Activated CD4-positive, alpha-beta T cell treated with anti-CD3 and anti-CD28 coated beads for 48 hours (primary cell): Measurements from ENCODE around the gene CD79A.

Experiments
- DNase-seq: peaks from one replicate; pipeline ENCODE4 v3.0.0-alpha.2; 2020

CD79A gene

DNA sequence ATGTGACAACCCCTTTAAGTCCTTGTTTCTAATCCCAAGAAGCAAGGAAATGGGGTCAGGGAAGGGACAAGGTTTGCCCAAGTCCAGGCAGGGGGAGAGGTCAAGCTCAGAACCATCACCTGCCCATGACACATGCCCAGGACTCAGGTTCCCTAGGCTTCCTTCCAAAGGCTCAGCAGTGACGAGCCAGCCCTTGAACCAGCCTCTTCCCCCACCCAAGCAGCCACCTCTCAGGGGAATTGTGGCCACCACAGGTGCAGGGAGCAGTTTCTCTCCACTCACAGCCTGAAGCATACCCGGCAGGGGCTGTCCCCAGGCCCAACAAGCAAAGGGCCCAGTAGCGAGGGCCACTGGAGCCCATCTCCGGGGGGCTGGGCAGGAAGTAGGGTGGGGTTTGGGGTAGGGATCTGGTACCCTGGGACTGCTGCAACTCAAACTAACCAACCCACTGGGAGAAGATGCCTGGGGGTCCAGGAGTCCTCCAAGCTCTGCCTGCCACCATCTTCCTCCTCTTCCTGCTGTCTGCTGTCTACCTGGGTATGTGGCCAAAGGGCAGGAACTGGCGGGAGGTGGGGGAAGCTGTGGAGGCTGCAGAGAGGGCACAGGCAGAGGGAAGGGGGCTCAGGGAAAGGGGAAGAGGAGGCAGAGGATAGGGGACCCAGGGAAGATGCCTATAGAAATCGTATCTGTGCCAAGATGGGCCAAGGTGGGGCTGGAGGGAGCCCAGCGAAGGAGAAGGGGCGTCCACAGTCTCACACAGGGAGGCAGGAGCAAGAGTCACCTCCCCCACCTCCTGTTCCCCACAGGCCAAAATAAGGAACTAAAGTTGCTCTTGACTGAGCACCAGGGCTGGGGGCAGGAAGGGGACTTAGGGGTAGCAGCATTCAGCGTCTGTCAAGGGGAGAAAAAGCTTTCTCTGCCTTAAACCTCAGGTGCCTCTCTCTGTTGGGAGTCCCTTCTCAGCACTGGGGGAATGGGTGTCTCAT, at the start of gene CD79A:
TSS of gene CD79A (plus strand) at position 433 of the 986 bp plus-strand sequence. CDS start at position 459, 26 bp downstream.
- DNase-seq: no peak

DNA sequence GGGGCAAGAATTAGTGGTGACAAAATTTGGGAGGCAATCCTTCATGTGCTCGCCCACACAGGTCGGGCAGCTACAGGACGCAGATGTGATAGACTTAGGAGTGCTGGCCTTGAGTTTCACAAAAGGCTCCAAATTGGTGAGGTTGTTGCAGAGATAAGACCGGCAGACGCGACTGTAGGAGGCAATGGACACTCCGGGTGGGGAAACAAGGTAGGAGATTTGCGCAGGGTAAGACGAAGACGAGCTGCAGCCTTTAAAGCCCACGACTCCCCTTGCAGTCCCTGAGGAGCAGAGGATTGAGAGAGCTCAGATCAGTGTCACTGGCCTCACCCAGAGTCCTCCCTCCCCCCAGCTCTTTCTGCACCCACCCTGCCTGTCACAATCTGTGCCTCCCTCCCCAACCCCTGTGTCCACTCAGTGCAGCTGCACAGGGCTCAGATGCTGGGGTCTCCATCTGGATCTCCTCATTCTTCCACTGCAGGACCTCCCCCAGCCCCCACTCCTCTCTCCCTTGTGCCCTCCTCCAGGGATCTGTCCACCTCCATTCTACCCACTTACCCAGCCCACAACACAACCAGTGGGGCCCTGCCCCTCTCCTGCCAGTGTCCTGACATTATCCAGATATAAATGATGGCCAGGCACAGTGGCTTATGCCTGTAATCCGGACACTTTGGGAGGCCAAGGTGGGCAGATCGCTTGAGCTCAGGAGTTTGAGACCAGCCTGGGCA, 38.9 kb upstream of the CD79A start:
- no peak for DNase-seq

DNA sequence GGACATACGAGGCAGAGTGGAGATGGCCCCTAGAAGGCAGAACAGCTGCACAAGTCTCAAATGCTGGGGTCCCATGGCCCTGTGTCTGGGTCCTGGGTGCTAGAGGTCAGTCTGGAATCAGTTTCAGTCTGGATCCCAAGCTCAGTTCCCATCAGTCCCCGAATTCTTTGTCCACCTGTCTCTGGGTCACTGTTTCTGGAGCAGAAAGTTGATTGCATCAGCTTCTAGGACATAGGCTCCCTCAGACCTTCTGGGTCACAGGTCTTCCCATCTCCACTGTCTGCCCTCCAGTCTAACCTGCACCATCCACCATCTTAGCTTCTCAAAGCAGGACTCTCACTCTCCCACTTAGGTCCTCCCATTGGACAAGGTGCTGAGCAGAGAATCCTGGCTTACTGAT, 37.9 kb upstream of the CD79A start:
- no peak for DNase-seq

DNA sequence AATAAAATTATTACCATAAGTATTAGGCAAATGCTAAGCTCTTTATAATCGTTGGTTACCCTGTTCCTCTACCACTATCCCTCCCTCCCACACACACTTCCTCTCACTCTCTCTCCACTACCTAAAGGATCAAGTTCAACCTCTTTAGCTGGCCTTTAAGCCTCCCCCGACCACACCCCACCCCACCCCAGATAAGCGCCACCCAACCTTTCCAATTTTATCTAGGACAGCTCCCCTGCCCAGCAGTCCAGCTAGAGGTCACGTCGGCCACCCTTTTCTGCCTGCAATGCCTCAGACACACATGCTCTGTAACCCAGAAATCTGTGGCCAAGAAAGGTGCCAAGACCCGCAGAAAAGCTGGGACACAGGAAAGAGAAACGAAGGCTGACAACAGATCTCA, 33.7 kb upstream of the CD79A start:
- no peak for DNase-seq

DNA sequence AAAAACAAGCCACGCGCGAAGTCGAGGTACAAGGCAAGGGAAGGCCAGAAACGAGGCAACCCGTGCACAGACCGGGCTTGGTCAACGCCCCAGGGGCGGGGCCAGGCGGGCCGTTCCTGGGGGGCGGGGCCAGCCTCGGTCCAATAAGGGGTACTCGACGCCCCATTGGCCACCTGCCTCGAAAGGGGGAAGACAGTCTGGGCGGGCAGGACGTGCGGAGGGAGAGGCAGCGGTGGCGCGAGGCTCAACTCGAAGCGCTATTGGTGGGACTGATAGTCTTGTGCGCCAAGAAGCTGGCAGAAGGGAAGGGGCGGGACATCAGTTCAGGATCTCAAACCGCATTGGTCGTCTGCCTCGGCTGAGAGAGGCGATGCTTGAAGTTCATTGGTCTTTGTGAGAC, 32.5 kb upstream of the CD79A start, which contains the start of gene LYPD4:
TSS of gene LYPD4 (minus strand) at position 83 of the 400 bp plus-strand sequence. CDS start 5,398 bp downstream, outside the sequence.
- DNase-seq: peak; percentile 20

DNA sequence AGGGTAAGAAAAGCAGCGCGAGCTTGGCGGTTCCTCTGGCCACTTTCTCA, 32.3 kb upstream of the CD79A start, which contains the start of gene DMRTC2:
TSS of gene DMRTC2 (plus strand) at position 42 of the 50 bp plus-strand sequence. CDS start 2,387 bp downstream, outside the sequence.
- no peak for DNase-seq

DNA sequence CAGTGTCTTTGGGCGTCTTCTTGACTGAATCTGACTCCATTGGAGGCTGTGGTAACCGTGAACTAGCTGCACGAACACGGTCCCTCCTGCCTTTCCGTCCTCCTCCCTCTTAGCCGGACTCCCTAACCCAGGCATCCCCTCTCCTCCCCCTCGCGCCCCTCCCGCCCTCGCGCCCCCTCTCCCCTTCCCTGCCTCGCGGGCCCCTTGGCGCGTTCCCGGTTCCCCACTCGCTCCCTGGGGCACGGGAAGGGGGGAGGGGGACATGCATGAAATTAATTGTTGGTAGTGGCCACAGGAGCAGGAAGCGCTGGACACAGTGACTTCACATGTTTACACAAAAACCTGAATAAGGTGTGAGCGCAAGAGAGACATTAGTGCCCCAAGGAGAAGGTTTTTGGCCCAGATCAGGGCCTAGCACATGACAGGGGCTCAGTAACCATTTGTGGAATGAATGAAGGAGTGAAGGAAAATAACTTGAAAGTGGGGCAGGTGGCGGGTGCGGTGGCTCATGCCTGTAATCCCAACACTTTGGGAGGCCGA, 32.0 kb upstream of the CD79A start:
- DNase-seq: no peak

DNA sequence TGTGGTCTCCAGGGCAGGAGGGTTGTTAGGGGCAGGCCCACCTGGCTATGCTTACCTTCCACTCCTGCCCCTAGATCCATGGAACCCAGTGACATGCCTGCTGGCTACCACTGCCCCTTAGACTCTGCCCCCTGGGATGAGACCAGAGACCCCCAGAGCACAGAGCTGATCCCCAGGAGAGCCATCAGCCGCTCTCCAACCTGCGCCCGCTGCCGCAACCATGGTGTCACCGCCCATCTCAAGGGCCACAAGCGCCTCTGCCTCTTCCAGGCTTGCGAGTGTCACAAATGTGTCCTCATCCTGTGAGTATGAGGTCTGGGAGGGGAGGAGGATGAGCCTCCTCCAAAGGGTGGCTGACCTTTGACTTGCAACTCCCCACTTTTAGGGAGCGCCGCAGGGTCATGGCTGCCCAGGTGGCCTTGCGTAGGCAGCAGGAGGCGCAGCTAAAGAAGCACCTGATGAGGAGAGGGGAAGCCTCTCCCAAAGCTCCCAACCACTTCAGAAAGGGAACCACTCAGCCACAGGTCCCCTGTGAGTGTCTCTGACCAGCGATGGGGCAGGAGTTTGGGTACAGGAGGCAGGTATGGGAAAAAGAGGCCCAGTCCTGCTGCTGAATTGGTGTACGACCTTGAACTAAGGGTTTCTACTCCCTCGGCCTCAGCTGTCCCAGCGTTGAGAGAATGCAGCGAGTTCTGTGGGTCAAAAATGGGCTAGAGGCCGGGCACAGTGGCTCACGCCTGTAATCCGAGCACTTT, 29.6 kb upstream of the CD79A start:
- no peak for DNase-seq

DNA sequence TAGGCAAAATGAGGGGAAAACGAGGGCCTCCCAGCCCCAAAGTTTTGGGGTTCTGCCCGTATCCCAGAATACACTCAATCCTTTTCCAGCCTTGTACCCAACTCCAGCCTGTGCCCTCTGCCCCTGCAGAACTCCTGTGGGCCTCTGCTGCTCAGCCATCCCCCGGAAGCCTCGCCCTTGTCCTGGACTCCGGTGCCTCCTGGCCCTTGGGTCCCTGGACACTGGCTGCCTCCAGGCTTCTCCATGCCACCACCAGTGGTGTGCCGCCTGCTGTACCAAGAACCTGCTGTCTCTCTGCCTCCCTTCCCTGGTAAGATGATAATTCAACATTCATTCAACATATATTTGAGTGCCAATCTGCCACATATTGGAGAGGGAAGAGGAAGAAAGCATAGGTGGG, 28.4 kb upstream of the CD79A start:
- no peak for DNase-seq

DNA sequence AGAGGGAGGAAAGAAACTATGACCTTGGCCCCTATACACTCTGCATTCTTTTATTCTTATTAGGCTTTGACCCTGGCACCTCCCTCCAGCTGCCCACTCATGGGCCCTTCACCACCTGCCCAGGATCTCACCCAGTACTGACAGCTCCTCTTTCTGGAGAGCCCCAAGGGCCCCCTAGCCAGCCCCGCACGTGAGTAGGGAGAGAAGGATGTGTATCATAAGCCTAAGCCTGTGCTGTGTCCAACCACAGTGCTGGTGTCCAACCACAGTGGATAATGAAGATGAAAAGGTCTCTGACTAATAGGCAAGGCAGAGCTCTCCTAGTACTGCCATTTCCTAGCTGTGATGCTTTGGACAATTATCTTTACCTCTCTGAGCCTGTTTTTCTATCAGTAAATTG, 28.0 kb upstream of the CD79A start:
- no peak for DNase-seq

DNA sequence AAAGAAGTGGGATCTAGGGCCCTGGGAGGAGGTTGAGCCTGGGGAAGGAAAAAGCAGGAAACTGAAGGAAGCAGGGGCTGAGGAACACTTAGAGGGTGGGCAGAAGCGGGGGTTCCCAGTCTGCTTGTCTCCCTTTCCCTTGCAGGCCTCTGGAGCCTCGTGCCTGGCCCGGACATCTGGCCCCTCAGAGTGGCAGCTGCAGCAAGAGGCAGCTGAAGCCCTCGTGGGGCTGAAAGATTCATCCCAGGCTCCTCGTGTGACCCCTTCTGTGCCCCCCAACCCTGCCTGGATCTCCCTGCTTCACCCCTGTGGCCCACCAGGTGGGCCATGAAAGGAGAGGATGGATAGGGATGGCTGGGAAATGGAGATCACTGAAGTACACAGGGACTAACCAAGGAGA, 26.7 kb upstream of the CD79A start:
- no peak for DNase-seq

DNA sequence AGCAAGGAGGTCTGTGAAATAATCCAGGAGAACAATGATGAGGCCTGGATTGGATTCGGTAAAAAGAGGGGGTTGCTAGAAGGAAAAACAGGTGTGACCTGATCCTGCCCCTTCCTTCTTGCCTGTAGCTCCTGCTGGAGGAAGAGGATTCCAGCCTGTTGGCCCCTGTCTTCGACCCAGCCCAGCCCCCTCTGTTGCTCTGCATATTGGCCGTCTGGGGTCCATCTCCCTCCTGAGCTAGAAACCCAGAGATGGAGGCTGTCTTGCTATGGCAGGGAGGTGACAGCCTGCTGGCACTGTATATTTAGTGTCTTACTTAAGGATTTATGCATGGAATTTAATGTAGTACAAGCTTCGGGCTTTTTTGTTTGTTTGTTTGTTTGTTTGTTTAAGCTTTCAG, 25.6 kb upstream of the CD79A start:
- no peak for DNase-seq

DNA sequence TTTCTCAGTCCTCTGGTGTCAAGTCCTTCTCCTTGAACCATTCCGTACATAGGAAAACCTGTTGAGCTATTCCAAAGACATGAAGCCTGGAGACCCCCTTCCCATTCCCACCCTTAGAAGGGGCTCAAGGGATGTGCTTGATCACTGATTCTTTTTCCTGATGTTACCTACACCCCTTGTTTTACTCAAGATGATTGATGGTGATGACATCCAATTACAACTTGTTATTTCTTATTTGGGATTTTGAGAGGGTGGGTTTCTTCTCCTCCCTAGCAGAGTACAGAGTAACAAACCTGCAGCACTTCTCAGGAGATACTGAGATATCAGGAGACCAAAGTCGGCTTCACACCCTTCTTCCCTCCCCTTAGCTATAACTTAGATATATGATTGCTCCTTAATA, 23.7 kb upstream of the CD79A start:
- no peak for DNase-seq

DNA sequence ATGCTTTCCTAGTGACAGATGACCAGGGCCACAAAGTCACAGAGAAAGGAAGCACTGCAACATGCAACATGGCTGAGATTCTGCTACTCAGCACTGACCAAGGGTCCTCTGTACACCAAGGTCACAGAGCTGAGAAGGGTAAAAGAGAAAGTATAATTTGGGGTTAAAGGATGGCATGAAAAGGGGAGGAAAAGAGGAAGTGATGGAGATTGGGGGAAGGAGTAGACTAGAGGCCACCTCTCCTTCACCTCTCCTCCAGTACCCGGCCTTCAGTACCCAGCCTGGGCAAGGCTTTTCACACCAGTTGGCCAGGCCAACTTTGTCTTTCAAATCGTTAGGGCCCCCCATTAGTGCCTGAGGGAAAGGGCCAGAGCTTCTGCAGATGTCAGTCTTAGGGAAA, 23.3 kb upstream of the CD79A start:
- DNase-seq: no peak

DNA sequence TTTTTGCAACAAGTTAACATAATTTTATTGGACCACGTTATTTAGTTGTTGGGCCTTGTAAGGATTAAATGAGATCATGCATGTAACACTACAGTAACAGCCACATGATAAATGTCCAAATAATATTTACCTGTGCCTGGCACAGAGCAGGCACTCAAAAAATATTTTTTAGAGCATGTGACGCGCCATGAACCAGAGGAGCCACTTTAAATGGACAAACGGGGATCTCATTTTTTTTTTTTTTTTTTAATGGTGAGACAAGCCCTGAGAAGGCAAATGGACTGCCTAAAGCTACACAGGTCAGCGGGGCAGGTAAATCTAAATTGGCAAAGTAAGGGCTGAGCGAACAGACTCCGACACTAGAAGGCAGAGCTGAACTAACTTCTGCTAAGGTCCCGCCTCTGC, 17.9 kb upstream of the CD79A start:
- DNase-seq: no peak

DNA sequence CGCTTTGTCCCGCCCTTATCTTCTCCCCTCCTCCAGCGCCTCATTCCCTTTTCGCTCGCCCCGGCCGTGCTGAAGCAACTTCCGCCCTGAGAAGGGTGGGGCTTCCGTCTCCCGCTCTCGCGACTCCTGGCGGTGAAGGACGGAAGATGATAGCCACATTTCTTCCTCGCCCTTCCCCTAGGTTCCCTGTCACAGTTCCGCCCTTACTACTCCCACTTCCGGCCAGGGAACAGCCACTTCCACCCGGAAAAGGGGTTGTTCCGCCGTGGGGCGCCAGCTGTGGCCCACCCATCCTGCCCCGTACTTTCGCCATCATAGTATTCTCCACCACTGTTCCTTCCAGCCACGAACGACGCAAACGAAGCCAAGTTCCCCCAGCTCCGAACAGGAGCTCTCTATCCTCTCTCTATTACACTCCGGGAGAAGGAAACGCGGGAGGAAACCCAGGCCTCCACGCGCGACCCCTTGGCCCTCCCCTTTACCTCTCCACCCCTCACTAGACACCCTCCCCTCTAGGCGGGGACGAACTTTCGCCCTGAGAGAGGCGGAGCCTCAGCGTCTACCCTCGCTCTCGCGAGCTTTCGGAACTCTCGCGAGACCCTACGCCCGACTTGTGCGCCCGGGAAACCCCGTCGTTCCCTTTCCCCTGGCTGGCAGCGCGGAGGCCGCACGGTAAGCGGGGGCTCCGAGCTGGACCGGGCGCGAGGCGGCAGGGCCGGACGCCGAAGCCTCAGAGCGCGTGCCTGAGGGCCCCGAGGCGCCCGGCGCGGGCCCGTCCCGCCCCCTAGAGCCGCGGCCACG, 17.3 kb upstream of the CD79A start, which contains the start of gene RPS19:
TSS of gene RPS19 (plus strand) at position 638 of the 801 bp plus-strand sequence. CDS start 520 bp downstream, outside the sequence.
- DNase-seq: peak; percentile 99

DNA sequence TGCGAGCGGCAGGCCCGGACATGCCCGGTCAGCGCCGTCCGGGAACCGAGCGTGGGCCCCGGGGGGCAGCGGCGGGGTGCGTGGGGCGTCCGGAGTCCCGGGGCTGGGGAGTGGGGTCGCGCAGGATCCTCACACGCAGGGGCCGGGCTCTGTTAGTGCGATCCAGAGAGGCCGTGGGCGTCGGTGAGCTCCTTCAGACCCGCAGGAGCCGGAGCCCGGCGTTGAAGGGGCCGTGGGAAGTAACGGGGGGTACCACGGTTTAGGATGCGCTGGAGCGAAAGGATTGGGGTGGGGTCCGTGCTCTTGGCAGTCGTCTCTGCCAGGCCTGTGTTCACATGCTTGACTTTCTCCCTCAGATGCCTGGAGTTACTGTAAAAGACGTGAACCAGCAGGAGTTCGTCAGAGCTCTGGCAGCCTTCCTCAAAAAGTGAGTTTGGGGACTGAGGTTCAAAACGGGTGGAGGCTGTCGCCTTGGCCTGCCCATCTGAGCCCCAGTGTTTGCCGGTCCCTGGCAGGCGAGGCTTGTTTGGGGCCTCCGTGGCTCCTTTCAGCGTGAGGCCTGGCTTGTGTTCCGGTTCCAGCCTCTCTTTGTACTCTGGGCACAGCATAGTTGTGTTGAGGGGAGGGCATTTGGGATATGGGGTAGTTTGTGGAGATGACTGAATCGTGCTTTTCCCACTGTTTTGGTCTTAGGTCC, 16.5 kb upstream of the CD79A start:
- peak; percentile 57 for DNase-seq

DNA sequence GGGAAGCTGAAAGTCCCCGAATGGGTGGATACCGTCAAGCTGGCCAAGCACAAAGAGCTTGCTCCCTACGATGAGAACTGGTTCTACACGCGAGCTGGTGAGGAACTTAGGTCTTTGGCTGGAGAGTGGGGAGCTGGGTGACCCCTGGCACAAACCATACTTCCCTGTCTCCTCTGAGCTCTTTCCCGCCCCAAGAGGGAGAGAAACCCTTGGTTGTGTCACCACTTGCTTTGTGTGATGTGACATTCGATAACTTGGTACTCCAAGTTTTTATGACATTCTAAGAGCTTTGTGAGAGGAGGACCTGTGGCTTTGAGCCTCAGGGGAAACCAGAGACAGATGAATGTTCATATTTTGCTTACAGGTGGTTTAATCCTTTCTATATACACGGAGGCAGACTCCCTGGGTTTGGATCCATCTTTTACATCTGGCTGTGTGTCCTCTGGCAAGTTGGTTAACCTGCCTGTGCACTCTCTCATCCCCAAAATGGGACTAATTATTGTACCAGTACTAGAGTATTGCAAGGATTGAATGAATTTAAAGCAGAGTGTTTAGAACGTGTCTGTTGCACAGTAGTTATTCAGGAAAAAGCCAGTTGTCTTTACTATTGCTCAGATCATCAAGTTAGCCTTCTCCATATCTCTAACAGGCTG, 15.8 kb upstream of the CD79A start:
- no peak for DNase-seq

DNA sequence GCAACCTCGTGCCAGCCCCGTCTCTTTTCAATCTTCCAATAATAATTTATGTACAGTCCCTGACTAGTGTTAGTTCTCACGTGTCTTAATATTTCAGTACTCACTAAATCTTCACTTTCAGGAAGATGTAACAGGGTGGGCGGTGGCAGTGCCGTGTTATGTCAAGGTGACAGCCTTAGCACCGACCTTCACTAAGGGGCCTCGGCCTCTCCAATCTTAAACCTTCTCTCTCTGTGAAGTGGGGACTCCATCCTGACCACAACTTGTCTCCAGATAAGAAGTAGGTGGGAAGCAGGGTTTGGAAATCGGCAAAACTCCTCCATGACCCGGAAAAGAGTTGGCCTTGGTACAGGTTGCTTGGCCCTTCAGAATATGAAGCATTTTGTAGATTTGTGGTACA, 15.2 kb upstream of the CD79A start:
- peak; percentile 21 for DNase-seq

DNA sequence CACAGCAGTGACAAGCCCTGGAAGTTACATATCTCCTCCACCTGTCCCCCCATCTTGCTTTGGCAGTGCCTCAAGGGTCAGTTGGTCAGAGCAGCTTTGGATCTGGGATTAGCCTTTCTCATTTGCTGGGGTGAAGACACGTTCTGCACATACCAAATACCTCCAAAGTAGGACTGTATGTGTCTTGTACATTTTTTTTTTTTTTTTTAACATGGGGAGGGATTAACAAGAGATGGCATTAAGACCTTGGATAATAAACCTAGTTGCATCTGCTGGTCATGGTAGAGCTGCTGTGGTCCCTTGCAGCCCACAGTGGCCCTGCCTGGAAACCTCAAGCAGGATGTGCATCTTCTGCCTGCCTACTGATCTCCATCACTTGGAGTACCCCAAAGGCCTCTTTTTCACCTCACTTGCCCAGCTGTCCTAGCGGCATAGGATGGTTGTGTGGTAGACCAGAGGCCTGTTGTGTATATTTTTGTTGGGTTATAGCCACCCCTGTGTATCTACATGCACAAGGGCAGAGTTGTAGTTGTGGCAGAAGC, 14.6 kb upstream of the CD79A start:
- peak; percentile 12 for DNase-seq
